Kidney glomerular epithelial cell (primary cell): ENCODE measurements around the gene SCARB1.

Experiments used
- DNase-seq: peaks from one replicate; lab custom pipeline; 2025; lab: John Stamatoyannopoulos, UW

Gene SCARB1

GRCh38 chr12:124862768-124863415 is 772 bp downstream of the SCARB1 start:
- DNase-seq: no peak

GRCh38 chr12:124861898-124862676 is 1.6 kb downstream of the SCARB1 start:
- DNase-seq: no peak

GRCh38 chr12:124861492-124861891 is 2.2 kb downstream of the SCARB1 start:
- no peak for DNase-seq

GRCh38 chr12:124857921-124858461 is 5.7 kb downstream of the SCARB1 start:
- no peak for DNase-seq

GRCh38 chr12:124856842-124857178 is 6.9 kb downstream of the SCARB1 start:
- DNase-seq: no peak

GRCh38 chr12:124856132-124856841 is 7.4 kb downstream of the SCARB1 start:
- no peak for DNase-seq

- DNase-seq: no peak
These were observed 8.2 kb downstream of the SCARB1 start for GRCh38 chr12:124855275-124855957.

- DNase-seq: no peak
These were observed 9.0 kb downstream of the SCARB1 start for GRCh38 chr12:124854637-124855184.

- DNase-seq: no peak
These were observed 9.7 kb downstream of the SCARB1 start for GRCh38 chr12:124853781-124854636.

- DNase-seq: no peak
These were observed 10.7 kb downstream of the SCARB1 start for GRCh38 chr12:124852911-124853427.

- DNase-seq: no peak
These were observed 11.3 kb downstream of the SCARB1 start for GRCh38 chr12:124852329-124852831.

- DNase-seq: no peak
These were observed 12.3 kb downstream of the SCARB1 start for GRCh38 chr12:124851342-124851741.

- no peak for DNase-seq
These were observed 14.3 kb downstream of the SCARB1 start for GRCh38 chr12:124849382-124849781.

GRCh38 chr12:124848621-124849380 is 14.9 kb downstream of the SCARB1 start:
- DNase-seq: no peak

GRCh38 chr12:124847113-124848074 is 16.3 kb downstream of the SCARB1 start:
- DNase-seq: peak; percentile 34

GRCh38 chr12:124844411-124845397 is 19.0 kb downstream of the SCARB1 start:
- DNase-seq: no peak

- DNase-seq: no peak
These were observed 20.7 kb downstream of the SCARB1 start for GRCh38 chr12:124842800-124843510.
